ENCODE measurements around the gene ACVR1C.
"Not testable (repeated sequence)": the region's sequence is repeated elsewhere in the genome, so short reads cannot be mapped to it uniquely, and the experiment has no call there.

Gene ACVR1C

DNA sequence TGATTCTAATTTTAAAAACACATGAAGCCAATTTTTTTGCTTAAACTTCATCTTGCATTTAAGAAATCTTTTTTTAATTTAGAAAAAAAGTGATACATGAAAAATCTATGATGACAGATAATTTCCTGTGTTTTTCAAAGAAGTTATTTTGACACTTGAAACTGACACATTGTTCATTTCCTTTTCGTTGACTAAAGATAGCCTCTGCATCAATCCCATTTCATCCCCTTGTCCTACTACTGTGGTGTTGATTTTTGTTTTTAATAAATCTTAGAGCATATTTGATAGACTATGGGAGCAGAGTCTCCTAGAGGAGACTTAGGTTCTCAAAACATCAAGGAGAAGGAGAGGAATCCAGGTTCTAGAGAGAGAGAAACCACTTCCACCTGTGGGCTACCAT, 70.9 kb downstream of the ACVR1C start:
- Histone ChIP-seq H3K9me3 (ENCODE audit: control insufficient read depth, insufficient read depth, low read length) (no peaks in the 10 kb centered on the region), H3K36me3 (ENCODE audit: insufficient read depth, low read length) (no peaks in the 10 kb centered on the region), H3K9ac (ENCODE audit: low read depth, low read length) (no peak overlapping the region), H3K4me1 (ENCODE audit: insufficient read depth, low read length) (peaks cover 7% of the 10 kb centered on the region; the same call in 1 of the 2 replicates)

DNA sequence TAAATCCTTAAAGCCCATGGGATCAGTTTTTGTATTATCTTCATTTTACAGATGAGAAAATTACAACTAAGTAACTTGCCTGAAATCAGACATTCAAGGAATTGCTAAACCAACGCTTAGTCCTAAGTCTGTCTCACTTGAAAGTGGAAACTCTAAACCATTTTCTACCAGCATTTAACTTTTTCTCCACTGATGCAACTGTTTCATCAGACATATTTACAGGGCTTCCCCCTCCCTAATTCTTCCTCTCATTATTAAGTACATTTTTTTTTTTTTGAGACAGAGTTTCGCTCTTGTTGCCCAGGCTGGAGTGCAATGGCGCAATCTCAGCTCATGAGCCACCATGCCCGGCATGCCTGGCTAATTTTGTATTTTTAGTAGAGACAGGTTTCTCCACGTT, 88.6 kb downstream of the ACVR1C start:
- Histone ChIP-seq H3K9me3 (ENCODE audit: control insufficient read depth, insufficient read depth, low read length) (no peaks in the 10 kb centered on the region), H3K9ac (ENCODE audit: low read depth, low read length) (no peak overlapping the region), H3K4me1 (ENCODE audit: insufficient read depth, low read length) (no peaks in the 10 kb centered on the region), H3K36me3 (ENCODE audit: insufficient read depth, low read length) (no peaks in the 10 kb centered on the region)

DNA sequence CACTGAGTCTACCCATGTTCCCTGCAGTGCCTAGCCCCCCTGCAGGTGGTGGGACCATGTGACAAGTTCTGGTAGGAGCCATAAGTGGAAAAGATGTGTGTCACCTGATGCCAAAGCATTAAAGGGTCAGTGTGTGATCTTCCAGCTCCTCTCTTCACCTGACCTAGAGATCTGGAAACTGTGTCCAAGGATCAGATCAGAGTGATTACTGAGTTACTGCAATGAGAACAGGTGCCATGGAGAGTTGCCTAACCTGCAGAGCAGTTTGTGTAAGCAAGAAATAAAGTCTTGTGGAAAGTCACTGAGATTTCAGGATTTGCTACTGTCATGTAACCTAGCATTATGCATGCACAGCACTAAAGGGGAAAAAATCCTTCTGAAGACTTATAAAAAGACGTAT, 90.6 kb downstream of the ACVR1C start:
- no peak overlapping the region for H3K9ac ChIP-seq (ENCODE audit: low read depth, low read length)

DNA sequence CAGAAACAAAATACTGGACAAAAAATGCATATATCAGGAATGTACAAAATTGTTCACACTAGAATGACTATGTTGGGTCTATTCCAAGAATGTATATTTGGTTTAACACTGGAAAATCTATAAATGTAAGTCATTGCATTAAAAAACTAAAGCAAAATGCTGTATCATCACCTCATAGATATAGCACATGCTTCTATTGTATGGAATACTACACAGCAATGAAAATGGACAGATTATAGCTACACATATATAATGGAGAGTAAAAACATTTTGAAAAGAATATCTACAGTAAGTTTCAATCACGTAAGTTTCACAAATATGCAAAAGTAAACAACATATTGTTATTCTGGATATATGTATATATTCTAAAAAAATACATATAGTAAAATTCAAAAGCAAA, 91.8 kb downstream of the ACVR1C start:
- H3K9me3 ChIP-seq (ENCODE audit: control insufficient read depth, insufficient read depth, low read length): no peaks in the 10 kb centered on the region
- no peak overlapping the region for H3K9ac ChIP-seq (ENCODE audit: low read depth, low read length)
- no peaks in the 10 kb centered on the region for H3K36me3 ChIP-seq (ENCODE audit: insufficient read depth, low read length)
- H3K4me1 ChIP-seq (ENCODE audit: insufficient read depth, low read length): no peaks in the 10 kb centered on the region

More for the DNA sequence above, 90.6 kb downstream of the ACVR1C start:
- H3K4me1 ChIP-seq (ENCODE audit: insufficient read depth, low read length): no peaks in the 10 kb centered on the region
- no peaks in the 10 kb centered on the region for H3K9me3 ChIP-seq (ENCODE audit: control insufficient read depth, insufficient read depth, low read length)
- H3K36me3 ChIP-seq (ENCODE audit: insufficient read depth, low read length): no peaks in the 10 kb centered on the region

DNA sequence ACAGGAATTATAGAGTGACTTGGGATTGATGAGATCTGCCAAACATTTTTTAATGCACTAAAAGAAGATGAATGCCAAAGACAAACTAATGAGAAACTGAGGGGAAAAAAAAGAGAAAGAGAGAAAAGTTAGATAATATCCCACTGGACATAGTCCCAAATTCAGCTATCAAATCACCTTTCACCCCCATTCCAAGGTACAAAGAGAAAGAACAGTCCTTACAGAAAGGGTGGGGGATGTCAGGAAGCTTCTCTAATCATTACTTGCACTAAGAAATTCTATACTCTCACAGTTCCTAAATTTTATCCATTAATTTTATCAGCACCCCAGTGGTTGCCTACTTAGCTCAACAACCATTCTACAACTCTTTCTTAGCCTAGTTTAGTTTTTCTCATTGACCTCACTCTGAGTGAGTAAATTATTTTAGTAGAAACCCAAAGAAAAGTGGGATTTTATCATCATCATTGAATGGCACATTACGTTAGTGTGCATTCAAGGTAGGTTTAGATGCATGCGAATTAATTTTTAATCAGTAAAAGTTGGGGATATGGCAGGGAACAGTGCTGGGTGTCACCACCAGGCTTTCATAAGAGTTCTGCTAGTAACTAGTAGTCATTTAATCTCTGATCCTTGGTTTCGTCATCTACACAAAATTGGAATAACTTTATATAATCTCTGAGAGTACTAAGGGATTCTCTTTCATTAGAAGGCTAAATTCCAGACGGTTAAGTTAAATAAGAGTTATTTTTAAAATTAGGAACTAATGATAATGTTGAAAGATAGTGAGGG, 99.5 kb downstream of the ACVR1C start:
- no peaks in the 10 kb centered on the region for H3K9me3 ChIP-seq (ENCODE audit: control insufficient read depth, insufficient read depth, low read length)
- H3K36me3 ChIP-seq (ENCODE audit: insufficient read depth, low read length): no peaks in the 10 kb centered on the region
- no peaks in the 10 kb centered on the region for H3K4me1 ChIP-seq (ENCODE audit: insufficient read depth, low read length)

DNA sequence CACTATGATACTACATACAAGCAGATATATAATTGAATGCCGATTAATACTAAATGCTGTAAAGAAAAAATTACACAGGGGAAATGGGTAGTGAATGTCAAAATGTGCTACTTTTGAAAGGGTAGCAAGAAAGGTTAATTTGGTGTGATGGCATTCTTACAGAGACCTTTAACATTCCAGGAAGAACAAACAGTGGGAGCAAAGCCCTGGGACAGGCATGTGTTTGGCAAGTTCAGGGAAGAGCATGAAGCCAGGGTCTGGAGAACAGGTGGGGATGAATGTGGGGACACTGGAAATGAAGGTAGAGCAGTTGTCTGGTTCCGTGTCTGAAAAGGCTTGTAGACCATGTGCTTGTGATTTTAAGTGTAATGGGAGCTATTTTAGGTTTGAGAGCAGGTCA, 102.6 kb downstream of the ACVR1C start:
- Histone ChIP-seq H3K9me3 (ENCODE audit: control insufficient read depth, insufficient read depth, low read length) (no peaks in the 10 kb centered on the region), H3K4me1 (ENCODE audit: insufficient read depth, low read length) (no peaks in the 10 kb centered on the region), H3K9ac (ENCODE audit: low read depth, low read length) (no peak overlapping the region), H3K36me3 (ENCODE audit: insufficient read depth, low read length) (no peaks in the 10 kb centered on the region)

More for the DNA sequence above, 99.5 kb downstream of the ACVR1C start:
- H3K9ac ChIP-seq (ENCODE audit: low read depth, low read length): no peak overlapping the region

DNA sequence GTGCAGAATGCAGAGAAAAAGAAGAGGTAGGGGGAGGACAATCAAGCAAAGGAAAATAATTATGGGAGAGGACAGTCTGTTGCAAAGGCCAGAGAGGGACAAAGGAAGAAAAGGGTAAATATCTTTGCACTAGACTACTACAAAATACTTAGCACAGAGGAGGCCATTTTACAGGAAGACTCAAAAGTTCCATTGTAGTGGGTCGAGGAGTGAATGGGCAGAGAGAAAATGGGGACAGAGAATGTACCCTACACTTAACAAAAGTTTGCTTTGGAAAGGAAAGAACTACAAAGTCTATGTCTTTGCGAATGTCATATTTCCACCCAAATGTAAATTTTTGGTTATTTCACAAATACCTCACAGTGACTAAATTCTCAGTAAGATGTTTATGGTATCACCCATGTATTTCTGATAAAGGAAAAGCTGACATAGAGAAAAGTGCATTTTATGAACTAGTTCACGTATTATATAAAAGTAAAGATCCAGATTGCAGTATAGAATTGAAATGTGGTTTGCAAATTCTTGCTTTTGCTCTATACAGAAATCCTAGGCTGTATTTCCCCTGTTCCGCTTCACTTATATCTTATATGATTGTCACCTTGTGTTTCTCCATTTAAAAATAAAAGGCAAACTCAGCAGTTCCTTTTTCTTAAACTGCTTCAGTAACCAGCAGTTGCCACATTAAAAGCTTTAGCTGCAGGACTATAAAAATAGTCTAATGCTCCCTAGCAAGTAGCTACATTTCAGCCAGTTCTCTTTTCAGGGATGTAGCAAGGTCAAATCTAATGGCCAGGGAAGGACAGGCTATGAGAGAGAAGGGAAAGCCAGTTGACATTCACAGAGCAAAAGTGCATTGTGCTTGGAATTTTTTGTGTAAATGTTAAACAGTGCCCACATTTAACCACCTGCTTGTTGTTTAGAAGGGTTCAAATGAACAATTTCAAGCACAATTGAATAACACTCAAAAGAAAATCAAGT, 105.1 kb downstream of the ACVR1C start:
- Histone ChIP-seq H3K36me3 (ENCODE audit: insufficient read depth, low read length) (no peaks in the 10 kb centered on the region), H3K9ac (ENCODE audit: low read depth, low read length) (no peak overlapping the region), H3K9me3 (ENCODE audit: control insufficient read depth, insufficient read depth, low read length) (no peaks in the 10 kb centered on the region), H3K4me1 (ENCODE audit: insufficient read depth, low read length) (no peaks in the 10 kb centered on the region)

DNA sequence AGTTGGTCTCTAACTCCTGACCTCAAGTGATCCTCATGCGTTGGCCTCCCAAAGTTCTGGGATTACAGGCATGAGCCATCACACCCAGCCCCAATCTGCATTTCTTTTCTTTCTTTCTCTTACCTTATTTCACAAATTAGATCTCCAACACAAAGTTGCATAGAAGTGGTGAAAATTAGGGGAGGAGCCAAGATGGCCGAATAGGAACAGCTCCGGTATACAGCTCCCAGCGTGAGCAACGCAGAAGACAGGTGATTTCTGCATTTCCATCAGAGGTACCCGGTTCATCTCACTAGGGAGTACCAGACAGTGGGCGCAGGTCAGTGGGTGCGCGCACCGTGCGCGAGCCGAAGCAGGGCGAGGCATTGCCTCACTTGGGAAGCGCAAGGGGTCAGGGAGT, 113.7 kb downstream of the ACVR1C start:
- not testable (repeated sequence) for H3K9me3 ChIP-seq (ENCODE audit: control insufficient read depth, insufficient read depth, low read length); H3K36me3 ChIP-seq (ENCODE audit: insufficient read depth, low read length); H3K4me1 ChIP-seq (ENCODE audit: insufficient read depth, low read length)
- H3K9ac ChIP-seq (ENCODE audit: low read depth, low read length): peak overlapping the region; percentile 68; the same call in 1 of the 2 replicates

DNA sequence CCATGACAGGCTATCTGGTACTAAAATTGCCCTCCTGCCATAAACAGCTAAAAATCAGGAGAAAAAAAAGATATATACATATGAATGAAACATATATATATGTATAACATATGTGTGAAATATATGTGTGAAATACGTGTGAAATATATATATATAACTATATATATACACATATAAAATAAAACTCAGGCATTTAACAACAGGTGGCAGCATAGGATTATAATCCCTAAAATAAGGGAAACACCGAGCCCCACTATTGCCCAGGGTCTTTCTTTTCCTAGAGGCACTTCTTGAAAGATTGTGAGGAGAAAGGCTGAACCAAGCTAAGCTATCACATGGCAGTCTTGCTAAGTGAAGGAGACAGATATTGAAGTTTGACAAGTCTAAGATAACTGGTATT, 118.9 kb downstream of the ACVR1C start:
- no peak overlapping the region for H3K9ac ChIP-seq (ENCODE audit: low read depth, low read length)
- no peaks in the 10 kb centered on the region for H3K36me3 ChIP-seq (ENCODE audit: insufficient read depth, low read length)
- H3K9me3 ChIP-seq (ENCODE audit: control insufficient read depth, insufficient read depth, low read length): no peaks in the 10 kb centered on the region
- no peaks in the 10 kb centered on the region for H3K4me1 ChIP-seq (ENCODE audit: insufficient read depth, low read length)

DNA sequence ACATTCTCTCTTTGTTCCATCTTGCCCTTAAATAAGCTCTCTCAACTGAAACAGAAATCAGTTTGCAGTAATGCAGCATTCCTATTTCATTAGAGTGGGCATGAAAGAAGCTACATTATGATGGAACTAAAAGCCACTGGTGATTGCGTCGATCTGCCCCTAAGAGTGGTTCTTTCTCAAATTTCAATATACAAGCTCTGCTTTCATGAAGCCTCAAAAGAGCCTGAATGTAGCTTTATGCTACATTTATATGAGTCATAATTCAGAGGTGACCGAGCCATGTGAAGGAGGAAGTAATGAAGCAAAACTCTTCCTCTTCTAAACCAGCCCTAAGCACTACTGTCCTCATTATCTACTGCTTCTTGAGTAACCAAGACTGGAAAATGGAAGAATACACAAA, 120.0 kb downstream of the ACVR1C start:
- no peaks in the 10 kb centered on the region for H3K36me3 ChIP-seq (ENCODE audit: insufficient read depth, low read length)
- H3K4me1 ChIP-seq (ENCODE audit: insufficient read depth, low read length): no peaks in the 10 kb centered on the region
- H3K9me3 ChIP-seq (ENCODE audit: control insufficient read depth, insufficient read depth, low read length): no peaks in the 10 kb centered on the region
- H3K9ac ChIP-seq (ENCODE audit: low read depth, low read length): no peak overlapping the region

DNA sequence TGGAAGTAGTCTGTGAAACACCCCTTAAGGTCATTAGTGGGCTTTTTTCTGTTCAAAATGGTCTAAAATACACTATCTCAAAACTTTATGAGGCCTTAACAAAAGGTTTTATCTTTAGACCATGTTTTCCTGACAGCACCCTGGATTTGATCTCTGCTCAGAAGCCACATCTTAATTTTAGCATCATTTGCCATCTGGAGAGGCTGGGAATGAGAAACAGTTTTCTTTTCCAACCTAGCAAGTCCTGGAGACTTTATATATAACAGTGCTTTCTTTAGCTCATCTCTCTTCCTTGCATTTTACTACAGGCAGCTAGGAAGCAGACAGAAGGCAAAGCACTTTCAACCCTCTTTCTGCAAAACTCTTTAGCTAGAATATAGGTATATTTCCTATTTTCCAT, 122.1 kb downstream of the ACVR1C start:
- no peaks in the 10 kb centered on the region for H3K36me3 ChIP-seq (ENCODE audit: insufficient read depth, low read length)
- H3K9me3 ChIP-seq (ENCODE audit: control insufficient read depth, insufficient read depth, low read length): no peaks in the 10 kb centered on the region
- no peaks in the 10 kb centered on the region for H3K4me1 ChIP-seq (ENCODE audit: insufficient read depth, low read length)
- no peak overlapping the region for H3K9ac ChIP-seq (ENCODE audit: low read depth, low read length)

DNA sequence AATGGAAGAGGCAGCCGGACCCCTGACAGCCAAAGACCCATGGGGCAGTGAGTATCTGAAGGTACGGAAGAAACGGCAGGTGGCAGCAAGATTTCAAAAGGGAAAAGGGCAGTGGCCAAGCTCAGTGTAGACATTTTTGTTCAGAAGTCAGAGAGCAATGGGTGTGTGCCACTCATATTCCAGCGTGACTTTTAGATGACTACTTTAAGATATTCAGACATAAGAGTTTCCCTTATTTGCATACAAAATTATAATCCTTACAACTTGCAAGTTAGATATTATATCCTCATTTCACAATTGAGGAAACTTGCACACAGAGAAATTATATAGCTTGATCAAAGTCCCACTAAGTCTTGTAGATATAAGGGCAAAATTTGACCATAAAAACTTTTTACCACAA, 124.0 kb downstream of the ACVR1C start:
- H3K9me3 ChIP-seq (ENCODE audit: control insufficient read depth, insufficient read depth, low read length): no peaks in the 10 kb centered on the region
- H3K9ac ChIP-seq (ENCODE audit: low read depth, low read length): no peak overlapping the region
- H3K4me1 ChIP-seq (ENCODE audit: insufficient read depth, low read length): no peaks in the 10 kb centered on the region
- H3K36me3 ChIP-seq (ENCODE audit: insufficient read depth, low read length): no peaks in the 10 kb centered on the region

DNA sequence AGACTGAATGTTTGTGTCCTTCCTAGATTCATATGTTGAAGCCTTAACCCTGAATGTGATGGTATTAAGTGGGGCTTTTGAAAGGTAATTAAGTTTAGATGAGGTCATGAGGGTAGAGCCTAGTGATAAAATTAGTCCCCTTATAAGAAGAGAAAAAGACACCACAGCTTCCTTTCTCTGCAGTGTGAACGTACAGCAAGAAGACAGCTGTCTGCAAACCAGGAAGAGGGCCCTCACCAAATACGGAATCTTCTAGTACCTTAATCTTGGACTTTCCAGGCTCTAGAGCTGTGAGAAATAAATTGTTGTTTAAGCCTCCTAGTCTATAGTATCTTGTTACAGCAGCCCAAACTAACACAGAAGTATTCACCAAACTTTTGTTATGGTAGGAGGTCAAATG, 127.6 kb downstream of the ACVR1C start:
- Histone ChIP-seq H3K36me3 (ENCODE audit: insufficient read depth, low read length) (no peaks in the 10 kb centered on the region), H3K4me1 (ENCODE audit: insufficient read depth, low read length) (no peaks in the 10 kb centered on the region), H3K9ac (ENCODE audit: low read depth, low read length) (no peak overlapping the region), H3K9me3 (ENCODE audit: control insufficient read depth, insufficient read depth, low read length) (no peaks in the 10 kb centered on the region)

DNA sequence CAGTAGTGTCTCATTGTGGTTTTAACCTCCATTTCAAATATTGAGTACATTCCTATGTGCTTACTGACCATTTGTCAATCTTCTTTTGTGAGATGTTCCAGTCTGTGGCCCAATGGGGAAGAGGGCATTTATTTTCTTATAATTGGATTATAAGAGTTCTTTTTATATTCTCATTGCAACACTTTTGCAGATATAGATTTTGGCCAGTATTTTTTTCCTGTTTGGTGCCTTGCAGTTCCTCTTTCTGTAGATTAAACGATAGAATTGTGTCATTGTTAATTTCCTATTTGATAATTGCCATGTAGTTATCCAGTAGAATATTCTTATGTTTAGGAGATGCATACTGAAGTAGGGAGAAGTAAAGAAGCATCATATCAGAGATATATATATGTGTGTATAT, 128.3 kb downstream of the ACVR1C start:
- H3K36me3 ChIP-seq (ENCODE audit: insufficient read depth, low read length): no peaks in the 10 kb centered on the region
- no peak overlapping the region for H3K9ac ChIP-seq (ENCODE audit: low read depth, low read length)
- H3K9me3 ChIP-seq (ENCODE audit: control insufficient read depth, insufficient read depth, low read length): no peaks in the 10 kb centered on the region

DNA sequence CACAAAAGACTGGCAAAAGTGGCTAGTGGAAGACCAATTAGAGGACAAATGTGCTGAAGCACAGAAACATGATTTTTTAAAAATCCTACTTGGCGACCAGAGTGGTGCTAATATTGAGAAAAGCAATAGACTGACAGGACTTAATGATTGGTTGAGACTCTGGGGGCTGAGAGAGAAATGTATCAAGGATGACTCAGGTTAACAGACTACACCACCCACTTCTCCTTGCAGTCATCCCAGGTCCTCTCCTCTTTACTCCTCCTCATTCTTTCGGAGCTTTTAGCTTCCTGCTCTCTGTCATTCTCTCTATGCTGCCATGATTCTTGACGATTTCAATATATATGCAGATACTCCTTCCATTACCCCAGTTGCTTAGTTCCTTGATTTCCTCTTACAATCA, 130.2 kb downstream of the ACVR1C start:
- no peaks in the 10 kb centered on the region for H3K4me1 ChIP-seq (ENCODE audit: insufficient read depth, low read length)
- H3K36me3 ChIP-seq (ENCODE audit: insufficient read depth, low read length): no peaks in the 10 kb centered on the region
- no peak overlapping the region for H3K9ac ChIP-seq (ENCODE audit: low read depth, low read length)
- no peaks in the 10 kb centered on the region for H3K9me3 ChIP-seq (ENCODE audit: control insufficient read depth, insufficient read depth, low read length)

More for the DNA sequence above, 128.3 kb downstream of the ACVR1C start:
- no peaks in the 10 kb centered on the region for H3K4me1 ChIP-seq (ENCODE audit: insufficient read depth, low read length)
